Gastroesophageal sphincter (tissue), 3 donors: Measurements from ENCODE around the gene GLI3.

Source experiments
- POLR2AphosphoS5 ChIP-seq: sonication (generic); formaldehyde crosslinking; IDR thresholded peaks from one replicate; pipeline ENCODE4 v1.6.1; 2017; ENCODE audit warnings: antibody characterized with exemption
- TF ChIP-seq, protein P1 (sequence below), 4 experiments: fragments of 200-600 bp in 2 of 4; fragments of 450-650 bp in 2 of 4; sonication (generic) in 1 of 4; IDR thresholded peaks; one replicate each; pipeline ENCODE4 v1.5.1; 2017 to 2019; ENCODE audit warnings: antibody characterized with exemption in 4 of 4, mild to moderate bottlenecking in 2 of 4, moderate library complexity in 2 of 4

DNA sequence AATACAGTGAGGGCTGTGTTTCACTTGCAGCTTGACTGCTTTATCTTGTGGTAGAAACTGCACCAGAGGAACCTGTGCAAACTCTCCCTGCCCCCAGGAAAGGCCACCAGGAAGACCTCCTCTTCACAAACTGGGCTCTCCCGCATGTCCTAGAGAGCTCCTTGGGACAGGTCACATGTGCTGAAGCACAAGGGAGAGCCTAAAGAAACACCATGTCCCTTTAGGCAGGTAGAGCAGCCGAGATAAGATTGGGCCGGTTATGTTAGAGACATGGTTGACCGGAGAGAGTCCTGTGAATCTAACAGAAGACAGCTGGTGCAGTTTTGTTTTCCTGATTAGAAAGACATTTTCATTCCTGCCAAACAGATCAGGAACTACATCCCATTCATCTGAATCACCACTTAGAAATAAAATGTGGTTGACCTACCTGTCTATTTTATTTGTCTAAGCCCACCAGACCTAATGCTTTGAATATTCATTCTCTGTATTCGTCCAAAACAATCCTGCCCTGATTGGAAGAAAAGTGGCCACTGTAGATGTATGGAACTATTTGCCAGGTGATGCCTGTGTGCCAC lies 224.1 kb downstream of the GLI3 start:
- TF ChIP-seq, protein P1, sequence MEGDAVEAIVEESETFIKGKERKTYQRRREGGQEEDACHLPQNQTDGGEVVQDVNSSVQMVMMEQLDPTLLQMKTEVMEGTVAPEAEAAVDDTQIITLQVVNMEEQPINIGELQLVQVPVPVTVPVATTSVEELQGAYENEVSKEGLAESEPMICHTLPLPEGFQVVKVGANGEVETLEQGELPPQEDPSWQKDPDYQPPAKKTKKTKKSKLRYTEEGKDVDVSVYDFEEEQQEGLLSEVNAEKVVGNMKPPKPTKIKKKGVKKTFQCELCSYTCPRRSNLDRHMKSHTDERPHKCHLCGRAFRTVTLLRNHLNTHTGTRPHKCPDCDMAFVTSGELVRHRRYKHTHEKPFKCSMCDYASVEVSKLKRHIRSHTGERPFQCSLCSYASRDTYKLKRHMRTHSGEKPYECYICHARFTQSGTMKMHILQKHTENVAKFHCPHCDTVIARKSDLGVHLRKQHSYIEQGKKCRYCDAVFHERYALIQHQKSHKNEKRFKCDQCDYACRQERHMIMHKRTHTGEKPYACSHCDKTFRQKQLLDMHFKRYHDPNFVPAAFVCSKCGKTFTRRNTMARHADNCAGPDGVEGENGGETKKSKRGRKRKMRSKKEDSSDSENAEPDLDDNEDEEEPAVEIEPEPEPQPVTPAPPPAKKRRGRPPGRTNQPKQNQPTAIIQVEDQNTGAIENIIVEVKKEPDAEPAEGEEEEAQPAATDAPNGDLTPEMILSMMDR (IDR thresholded peaks at IDR 0.05), result no peak
- TF ChIP-seq POLR2AphosphoS5, result no peak
